ENCODE data around the gene MCUR1.

- TF ChIP-seq REST (IDR thresholded peaks at IDR 0.05; ENCODE audit: insufficient read depth in 1 of 2, low read depth in 2 of 2, low read length in 1 of 2), result no peak
- TF ChIP-seq POLR2AphosphoS5 (IDR thresholded peaks at IDR 0.05; ENCODE audit: low read depth, low read length), result no peak
These were observed 37.0 kb upstream of the MCUR1 start for GRCh38 chr6:13851330-13851729.

All from Panc1 (cell line).